GM21360 (cell line): Measurements from ENCODE around the gene PHACTR1.

ENCODE experiments used
- ATAC-seq: cut with Tn5 transposase; IDR thresholded peaks from one replicate; pipeline ENCODE4 v1.9.1; 2021; ENCODE audit warnings: mild to moderate bottlenecking, moderate library complexity; ENCODE audit not compliant: unreplicated experiment

Gene PHACTR1

DNA sequence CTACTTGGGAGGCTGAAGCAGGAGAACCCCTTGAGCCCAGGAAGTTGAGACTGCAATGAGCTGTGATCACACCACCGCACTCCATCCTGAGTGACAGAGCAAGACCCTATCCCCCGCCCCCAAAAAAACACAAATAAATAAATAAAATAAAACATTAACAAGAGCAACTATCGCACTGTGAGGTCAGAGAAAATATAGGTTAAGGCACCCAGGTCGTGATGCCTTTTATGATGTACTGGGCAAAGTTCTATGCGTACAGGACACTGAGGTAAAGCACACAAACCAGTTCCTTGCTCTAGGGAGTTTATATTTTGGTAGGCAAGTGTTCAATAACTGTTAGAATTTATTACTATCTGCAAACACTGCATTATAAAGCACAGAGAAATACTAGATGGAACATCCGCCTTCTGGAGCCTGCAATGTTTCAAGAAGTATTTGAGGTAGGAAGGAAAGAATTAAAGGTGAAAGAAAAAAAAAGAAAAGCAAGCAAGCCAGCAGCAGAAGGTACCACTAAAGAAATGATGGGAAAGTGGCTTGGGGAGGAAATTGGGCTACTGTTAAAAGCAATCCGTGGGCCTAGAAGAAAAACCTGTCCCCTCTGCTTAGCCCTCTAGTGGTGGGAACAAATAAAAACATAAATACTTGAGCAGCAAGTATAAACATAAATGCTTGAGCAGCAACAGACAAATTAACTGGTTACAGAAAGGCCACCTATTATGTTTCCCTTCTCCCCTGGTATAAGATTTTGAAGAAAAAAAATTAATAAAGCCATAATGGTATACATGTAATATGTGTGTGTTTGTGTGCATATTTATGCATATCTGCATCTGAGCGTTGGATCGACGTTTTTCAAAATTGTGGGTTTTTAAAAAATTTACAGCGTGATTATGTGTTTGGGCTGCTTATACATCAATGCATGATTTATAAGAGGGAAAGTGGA is 128.0 kb downstream of the PHACTR1 start:
- no peak for ATAC-seq

DNA sequence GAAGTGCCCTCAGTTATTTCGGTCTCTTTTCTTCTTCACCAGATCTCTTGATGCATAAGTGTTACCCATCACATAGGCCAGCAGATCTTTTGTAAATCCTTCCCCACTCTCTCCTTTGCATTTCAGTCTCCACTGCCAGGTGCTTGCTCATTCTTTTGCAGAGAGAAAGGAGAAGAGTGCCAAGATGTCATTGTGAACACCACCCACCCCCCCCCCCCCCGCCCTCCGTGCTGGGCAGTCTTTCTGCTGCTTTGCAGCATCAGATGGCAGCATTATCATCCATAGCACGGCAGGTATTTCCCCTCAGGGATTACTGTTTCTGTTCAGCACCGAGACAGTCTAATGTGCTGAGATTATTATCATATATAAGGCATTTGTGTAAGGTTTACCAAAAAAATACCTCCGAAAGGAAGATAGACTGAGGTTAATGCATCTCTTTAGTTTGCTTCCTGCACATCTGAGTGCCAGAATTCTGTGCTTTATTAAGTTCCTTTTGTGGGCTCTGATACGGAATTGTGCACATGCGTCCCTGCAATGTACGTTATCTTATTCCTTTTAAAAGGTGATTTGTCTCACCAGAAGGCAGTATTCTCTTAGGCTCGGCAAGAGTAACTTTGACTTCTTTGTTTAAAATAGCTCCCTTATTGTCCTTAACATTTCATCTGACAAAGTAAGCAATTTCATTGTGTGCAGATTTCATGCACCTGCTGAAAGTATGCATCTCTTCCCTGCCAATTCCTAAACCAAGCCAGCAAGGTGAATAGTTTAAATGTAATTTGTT is 128.8 kb downstream of the PHACTR1 start:
- no peak for ATAC-seq

DNA sequence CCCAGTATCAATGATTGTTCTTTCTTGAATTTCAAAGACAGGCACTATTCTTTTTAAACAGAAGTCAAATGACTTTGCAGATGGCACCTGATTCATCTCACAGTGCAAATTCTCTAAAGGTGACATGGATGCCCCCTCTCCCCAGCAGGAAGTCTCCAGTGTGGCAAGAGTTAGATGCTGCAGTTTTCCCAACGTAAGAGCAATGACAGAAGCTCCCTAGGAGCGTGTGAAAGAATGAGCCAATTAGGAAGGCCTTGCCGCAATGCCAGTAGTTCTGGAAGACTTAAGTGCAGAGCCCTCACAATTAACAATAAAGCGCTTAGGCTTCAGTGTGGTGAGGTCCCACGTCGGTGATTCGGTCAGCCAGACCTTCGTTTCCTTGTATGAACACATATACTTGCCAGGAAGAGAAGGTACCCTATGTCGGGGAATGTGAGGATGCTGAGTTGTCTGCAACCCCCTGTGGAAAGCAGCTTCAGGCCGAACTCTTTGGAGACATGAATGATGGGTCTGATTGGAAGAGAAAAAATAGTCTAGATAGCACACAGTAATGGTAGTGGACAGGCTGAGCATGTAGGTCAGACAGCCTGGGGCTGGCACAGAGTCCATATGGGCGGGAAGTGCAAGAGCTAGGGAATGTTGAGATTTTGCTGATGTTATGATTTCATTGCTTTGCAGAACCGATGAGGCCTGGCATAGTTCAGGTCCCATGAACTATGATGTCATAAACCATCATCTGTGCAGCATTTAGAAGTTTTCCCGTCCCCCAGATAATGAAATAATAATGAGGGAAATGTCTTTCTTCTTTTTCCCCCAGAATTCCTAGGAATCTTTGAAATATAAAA is 132.6 kb downstream of the PHACTR1 start:
- no peak for ATAC-seq

DNA sequence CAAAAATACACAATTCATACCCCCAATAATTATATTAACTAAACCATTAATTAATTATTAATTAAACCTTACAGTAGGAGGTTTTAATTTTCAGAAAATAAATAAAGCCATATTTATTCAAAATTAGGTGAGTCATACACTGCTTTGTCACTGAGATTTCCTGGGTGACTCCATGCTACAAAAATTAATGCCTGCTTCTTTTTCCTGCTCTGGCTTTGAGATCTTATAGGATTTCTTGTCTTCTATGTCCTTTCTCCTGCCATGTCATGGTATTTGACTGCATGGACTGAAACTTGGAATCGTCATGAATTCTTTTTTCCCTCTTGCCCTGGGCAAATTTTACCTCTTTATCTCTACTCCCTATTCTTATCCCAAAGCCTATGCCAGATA is 133.2 kb downstream of the PHACTR1 start:
- ATAC-seq: no peak

DNA sequence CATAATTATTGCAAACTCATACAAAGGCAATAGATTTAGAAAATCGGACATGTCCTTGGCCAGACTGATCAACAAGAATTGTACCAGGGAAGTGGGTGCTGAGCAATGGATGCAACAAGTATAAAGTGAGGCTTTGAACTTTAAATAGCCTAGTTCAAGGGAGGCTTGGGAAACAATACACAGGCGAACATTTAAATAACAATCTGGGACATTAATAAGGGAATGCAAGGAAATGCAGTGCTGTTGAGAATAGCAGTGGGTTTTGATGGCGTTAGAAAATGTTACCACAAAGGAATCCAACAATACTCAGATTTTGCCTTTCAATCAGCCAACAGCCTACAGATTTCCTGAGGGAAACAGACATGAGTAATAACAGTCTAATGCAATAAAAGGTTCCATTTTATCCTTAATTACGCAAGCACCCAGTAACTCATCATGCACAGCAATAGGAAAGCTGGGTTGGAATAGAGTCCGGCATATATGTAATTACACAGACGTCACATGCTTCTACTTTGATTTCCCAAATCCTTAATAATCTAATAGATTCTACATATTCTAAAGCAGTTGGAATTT is 134.6 kb downstream of the PHACTR1 start:
- no peak for ATAC-seq

DNA sequence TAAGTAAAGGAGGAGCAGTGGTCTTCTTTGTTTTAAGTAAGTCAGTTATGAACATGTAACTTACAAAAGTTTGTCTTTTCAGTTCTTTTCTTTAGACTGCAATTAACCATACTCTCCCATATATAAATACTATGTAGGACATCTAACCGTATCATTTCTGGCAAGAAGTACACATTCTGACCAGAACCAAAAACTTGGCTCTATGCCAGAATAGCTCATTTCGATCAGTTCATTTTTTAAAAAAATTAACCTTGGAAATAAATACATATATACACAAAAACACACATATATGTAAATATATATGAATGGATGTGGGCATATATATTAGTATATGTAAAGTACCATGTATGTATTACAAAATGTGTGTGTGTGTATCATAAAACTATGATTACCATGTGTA is 145.0 kb downstream of the PHACTR1 start:
- ATAC-seq: no peak

DNA sequence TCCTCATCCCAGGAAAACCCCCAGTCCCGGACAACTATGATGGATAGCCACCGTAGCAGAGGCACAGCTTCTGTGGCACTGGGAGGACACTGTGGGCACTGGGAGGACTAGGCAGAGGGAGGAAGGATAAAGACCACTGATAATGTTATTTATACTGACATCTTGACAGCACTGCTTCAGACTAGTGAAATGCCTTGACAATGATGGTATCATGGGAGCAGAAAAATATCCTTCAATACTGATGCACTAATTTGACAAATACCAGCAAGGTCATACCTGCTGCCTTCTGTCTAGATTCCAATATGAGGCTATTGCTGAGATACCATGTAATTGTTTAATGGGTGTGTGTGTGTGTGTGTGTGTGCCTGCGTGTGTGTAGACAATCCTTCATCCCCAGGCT is 148.6 kb downstream of the PHACTR1 start:
- no peak for ATAC-seq

DNA sequence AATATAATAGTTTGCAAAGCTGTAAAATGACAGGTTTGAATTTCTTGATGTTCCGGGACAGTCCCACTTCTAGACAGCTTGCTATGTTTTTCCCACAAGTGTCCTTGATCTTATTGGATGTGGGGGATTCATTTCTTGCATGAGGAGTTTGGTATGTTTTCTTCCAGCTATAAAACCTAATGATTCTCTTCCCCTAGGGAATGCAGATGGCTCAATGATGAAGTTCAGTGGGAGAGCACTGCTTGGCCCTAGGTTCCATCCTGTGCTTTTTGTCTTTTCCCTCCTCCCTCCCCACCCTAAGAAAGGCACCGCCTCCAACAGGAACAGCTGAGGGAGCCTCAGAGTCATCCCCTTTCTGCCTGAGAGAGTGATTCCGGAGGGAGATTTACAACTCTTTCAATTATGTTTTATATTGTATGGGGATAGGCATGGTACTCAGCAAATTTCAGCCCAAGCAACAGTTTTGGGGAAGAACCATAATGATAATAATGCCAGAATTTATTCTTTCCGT is 149.2 kb downstream of the PHACTR1 start:
- ATAC-seq: no peak

DNA sequence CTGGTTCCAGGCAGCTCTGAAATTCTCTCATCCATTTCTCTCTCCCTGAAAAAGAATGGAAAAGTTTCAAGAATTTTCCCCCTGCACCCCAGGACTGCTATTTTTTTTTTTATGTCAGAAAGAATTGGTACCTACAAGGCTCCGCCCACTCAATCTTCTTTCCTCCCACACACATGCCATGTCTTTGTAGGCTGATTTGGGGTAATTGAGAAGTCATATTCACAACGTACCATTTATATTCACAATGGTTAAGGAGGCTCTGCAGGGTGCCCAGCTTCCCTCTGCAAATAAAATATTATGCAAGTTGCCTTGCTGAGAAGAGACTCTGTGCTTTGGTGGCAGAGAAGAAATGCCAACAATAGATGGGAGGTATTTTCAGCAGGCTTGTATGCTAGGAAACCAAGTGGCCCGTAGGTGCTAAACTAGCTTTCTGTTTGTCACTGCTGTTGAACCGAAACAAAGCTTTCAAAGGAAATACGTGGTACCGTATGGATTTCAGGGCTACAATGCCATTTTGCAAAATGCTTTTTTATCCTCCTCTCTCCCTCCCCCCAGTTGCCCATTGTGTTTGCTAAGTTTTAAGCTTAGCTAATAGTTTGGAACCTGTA is 150.0 kb downstream of the PHACTR1 start:
- no peak for ATAC-seq

DNA sequence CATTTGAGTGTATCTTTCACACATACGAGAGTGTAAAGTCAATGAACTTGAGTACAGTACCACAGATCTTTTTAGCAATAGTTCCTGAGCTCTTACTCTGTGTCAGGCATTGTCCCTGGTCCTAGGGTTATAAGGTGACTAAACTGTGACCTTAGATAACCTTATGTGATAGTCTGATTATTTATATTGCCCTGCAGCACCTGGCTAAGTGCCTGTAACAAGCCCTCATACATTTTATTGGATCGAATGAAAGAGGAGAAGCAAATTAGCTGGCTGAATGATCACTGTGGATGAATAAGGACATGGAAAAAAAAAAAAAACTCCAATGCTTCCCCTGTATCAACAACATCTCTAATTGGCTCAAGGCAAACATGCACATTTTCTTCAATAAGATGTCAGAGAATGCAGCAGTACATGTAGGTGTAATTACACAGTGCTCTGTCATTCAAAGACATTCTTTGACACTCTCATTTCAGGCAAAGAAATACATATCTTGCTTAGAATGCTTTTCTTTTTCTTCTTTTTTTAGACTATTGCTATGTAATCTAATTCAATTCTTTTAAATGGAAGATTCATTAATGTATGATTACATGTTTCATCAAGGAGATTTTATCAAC is 153.4 kb downstream of the PHACTR1 start:
- no peak for ATAC-seq

DNA sequence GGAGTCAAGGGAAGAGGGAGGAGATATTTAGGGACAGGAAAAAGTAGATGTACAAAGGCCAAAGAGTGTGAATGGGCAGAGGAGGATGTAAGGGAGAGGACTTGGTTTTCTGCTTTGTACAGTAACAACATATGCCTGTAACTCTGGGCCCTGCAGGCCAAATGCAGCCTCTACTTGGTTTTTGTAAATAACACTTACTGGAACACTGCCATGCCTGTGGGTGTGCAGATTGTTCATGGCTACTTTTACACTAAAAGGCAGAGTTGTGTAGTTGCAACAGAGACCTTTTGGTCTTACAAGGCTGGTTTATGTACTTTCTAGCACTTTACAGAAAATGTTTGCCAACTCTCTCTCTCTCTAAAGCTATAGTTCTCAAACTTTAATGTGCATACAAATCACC is 157.1 kb downstream of the PHACTR1 start:
- no peak for ATAC-seq

DNA sequence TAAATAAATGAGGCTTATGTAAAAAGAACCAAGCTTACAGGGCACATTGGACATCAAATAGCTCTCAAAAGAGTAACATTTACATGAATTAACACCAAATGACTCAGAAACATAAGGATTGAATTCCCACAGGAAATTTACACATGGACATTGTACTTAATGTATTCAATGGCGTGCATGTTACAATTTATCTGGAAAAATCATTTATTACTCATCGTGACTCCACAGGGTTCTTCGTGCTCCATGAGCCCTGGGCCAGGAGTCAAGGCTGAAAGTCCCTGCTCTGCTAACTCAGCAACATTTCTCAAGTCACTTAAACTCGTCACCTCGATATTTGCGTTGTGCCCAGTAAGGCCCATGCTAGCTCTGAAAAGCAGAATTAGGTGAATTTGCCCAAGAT is 158.5 kb downstream of the PHACTR1 start:
- no peak for ATAC-seq

DNA sequence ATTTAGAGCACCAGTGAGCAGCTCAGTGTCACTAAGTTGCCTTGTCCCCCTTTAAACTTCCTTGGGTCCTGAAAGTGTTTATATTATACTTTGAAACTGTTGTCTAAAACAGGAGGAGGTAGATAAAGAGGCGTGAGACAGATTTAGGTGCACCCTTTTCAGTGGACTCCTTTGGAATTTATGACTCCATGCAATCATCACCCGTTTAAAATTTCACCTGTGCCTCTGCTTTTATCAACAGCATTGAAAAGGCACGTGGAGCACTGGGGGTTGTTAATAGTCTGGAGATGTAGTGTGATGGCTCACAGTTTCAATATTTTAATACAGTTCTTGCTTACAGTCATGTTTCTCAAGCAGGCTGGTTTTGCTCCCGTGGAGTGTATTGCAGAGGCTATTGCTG is 162.2 kb downstream of the PHACTR1 start:
- no peak for ATAC-seq

DNA sequence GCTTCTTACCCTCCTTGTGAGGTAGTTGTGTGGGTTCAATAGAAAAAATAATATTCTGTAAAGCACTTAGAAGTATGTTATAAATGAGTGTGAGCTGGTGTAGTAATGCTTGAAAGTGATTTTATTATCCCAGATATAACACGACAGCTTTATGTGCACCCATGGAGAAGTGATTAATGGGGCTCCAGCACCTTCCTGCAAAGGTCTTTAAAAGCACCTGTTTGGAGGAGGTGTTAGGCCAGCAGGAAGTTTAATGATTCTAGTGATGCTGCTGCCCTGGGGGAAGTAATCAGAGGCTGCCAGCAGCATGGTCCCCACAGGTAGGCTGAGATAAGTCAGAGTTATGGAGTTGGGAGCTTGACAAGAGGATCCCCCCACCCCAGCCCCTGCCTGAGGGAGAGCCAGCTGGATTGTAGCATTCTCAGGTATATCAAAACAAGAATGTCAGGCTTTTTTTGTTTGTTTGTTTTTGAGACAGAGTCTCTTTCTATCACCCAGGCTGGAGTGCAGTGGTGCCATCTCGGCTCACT is 166.3 kb downstream of the PHACTR1 start:
- no peak for ATAC-seq

DNA sequence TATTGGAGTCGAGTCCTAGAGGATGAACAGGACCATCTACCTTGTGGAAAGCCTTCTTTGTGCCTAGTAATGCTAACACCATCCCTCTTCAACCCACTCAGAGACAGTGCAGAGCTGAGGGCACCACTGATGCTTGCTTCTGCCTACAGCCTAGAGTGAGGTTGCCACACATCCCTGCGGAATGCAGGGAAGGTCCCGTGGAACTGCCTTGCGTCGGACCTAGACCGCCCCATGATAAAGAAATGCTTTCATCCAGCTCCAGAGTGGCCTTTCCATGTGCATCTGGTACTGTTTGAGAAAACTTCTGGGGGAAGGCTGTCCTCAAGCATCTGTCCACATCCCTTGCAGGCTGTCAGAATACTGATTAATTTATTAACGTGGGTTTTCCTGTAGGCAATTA is 168.4 kb downstream of the PHACTR1 start:
- no peak for ATAC-seq

DNA sequence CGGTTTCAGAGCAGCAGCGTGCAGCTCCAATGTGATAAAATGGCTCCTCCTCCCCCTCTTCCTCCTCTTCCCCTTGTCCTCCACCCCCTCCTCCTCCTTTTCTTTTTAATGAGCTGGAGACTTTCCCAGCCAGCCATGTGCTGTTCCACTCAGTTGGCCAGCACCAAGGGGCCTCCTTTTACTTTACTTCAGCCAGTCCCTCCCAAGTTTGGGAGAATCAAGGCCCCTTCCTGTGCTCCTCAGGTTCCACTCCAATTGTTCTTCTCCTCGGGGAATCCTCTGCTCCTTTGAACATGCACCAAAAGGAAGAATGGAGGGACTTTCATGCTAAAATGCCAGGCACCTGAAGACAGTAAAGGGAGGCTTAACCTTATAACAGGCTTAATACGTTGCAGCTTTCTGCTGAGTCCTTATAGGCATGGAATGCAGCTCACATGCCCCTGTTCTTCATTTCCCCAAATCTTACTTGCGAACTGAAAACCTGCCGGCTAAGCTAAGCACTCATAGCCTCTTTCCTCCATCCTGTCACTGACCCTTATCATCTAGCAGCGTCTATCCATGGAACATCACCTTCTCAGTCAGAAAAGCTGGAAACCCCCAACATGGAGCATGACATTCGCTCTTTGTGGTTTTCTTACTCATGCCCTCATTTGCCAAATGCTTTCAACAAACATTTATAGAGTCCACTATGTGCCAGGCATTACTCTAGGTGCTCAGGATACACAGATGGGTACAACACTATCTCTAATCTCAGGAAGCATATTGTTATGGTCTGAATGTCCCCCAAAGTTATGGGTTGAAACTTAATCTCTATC is 170.6 kb downstream of the PHACTR1 start:
- ATAC-seq: no peak

DNA sequence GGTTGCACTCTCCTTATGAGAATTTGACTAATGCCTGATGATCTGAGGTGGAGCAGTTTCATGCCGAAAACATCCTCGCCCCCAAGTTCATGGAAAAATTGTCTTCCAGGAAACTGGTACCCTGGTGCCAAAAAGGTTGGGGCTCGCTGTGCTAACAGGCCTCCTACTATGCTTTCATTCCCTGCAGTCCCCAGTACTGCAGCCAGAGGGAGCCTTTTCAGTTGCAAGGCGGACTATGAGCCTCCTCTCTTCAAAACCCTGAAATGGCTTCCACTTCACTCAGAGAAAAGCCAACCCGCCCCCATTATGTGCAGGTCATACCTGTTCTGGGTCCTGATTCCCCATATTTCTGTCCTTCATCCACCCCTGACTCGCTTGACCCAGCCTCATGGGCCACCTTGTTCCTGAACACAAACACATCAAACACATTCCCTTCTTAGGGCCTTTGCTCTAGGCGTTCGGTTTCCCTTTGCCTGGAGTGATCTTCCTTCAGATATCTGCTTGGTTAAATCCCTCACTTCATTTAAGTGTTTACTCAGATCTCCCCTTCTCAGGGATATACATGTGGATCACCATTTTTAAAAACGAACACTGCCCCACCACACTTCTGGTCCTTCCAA is 173.7 kb downstream of the PHACTR1 start:
- no peak for ATAC-seq

DNA sequence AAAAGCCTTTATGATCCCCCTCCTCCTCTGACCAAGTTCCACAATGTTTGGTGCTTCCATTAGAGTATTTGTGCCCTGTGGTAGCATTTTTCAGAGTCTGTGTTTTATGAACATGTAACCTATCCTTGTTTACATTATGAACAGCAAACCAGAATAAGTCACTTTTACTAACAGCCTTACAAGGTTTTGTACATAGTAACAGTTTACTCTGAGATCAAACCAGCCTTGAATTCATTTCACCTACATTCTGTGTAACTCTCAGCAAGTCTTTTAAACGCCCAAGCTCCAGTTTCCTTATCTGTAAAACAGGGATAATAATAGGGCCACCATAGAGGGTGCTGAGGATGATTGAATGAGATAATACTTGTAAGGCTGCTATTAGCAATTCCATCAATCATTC is 175.0 kb downstream of the PHACTR1 start:
- ATAC-seq: no peak
